ENCODE results near the gene MAPKBP1. TPM values are rescaled to one million over a fixed set of nuclear protein-coding genes. Genes with fewer than 3 reads are reported as not detected.

MAPKBP1 gene
- total and polyA plus RNA-seq, 8 donors = 8.8 to 41.5 (median 16.8) TPM

- no peak overlapping the region for H3K27ac ChIP-seq
- H3K4me3 ChIP-seq = no peak overlapping the region
- peaks cover 43 to 57% (median 56%) of the 10 kb centered on the region in 4 donors for H3K36me3 ChIP-seq
- H3K4me1 ChIP-seq = peaks cover 0 to 9% (median 5%) of the 10 kb centered on the region in 4 donors
- WGBS, 5 donors = 83 to 88% (median 84%) methylated on average over 8 to 10 of the region's 10 CpGs
- TF ChIP-seq CTCF (IDR thresholded peaks at IDR 0.05) = no peak
- TF ChIP-seq POLR2AphosphoS5 (IDR thresholded peaks at IDR 0.05) = no peak
- no peak for TF ChIP-seq EP300 (IDR thresholded peaks at IDR 0.05)
- no peak for TF ChIP-seq POLR2A (IDR thresholded peaks at IDR 0.05)
- intact Hi-C loops (cut with DNase I; ENCODE audit: low total_unique reads) = no loop called here
- DNase-seq = no peak
- no peaks in the 10 kb centered on the region for H3K9me3 ChIP-seq
- peaks cover 0 to 21% (median 6%) of the 10 kb centered on the region in 3 donors for H3K27me3 ChIP-seq
These were observed 74.3 kb downstream of the MAPKBP1 start for GRCh38 chr15:41848631-41849030.

- Histone ChIP-seq H3K4me3 (no peak overlapping the region), H3K27me3 (peaks cover 0 to 27% (median 6%) of the 10 kb centered on the region in 3 donors), H3K36me3 (peaks cover 43 to 52% (median 50%) of the 10 kb centered on the region in 4 donors), H3K9me3 (no peaks in the 10 kb centered on the region), H3K4me1 (peaks cover 0 to 9% (median 5%) of the 10 kb centered on the region in 4 donors), H3K27ac (no peak overlapping the region)
- 60 to 82% (median 73%) methylated on average over 6 of the region's 6 CpGs for WGBS, 5 donors
- DNase-seq = no peak
- TF ChIP-seq POLR2A (IDR thresholded peaks at IDR 0.05) = no peak
- no peak for TF ChIP-seq EP300 (IDR thresholded peaks at IDR 0.05)
- no peak for TF ChIP-seq POLR2AphosphoS5 (IDR thresholded peaks at IDR 0.05)
- no peak for TF ChIP-seq CTCF (IDR thresholded peaks at IDR 0.05)
- intact Hi-C loops (cut with DNase I; ENCODE audit: low total_unique reads) = no loop called here
These were observed 74.9 kb downstream of the MAPKBP1 start for GRCh38 chr15:41849204-41849603.

- peak in 1 of 2 donors; percentile 63 for DNase-seq
- Histone ChIP-seq H3K27ac (no peak overlapping the region), H3K36me3 (peaks cover 36 to 45% (median 43%) of the 10 kb centered on the region in 4 donors), H3K4me3 (no peak overlapping the region), H3K4me1 (peaks cover 0 to 9% (median 6%) of the 10 kb centered on the region in 4 donors), H3K27me3 (peaks cover 0 to 34% (median 6%) of the 10 kb centered on the region in 3 donors), H3K9me3 (no peaks in the 10 kb centered on the region)
- TF ChIP-seq EP300 (IDR thresholded peaks at IDR 0.05) (no peak), CTCF (IDR thresholded peaks at IDR 0.05) (no peak), POLR2A (IDR thresholded peaks at IDR 0.05) (no peak), POLR2AphosphoS5 (IDR thresholded peaks at IDR 0.05) (no peak)
- 32 to 51% (median 38%) methylated on average over 6 to 8 of the region's 8 CpGs for WGBS, 5 donors
- intact Hi-C loops (cut with DNase I; ENCODE audit: low total_unique reads) = no loop called here
These were observed 75.6 kb downstream of the MAPKBP1 start for GRCh38 chr15:41849861-41850260.

GRCh38 chr15:41850482-41851166 lies 76.3 kb downstream of the MAPKBP1 start:
- Histone ChIP-seq H3K4me1 (peaks cover 0 to 16% (median 10%) of the 10 kb centered on the region in 4 donors), H3K27me3 (peaks cover 0 to 41% (median 6%) of the 10 kb centered on the region in 3 donors), H3K4me3 (no peak overlapping the region), H3K27ac (no peak overlapping the region), H3K36me3 (peaks cover 30 to 37% (median 36%) of the 10 kb centered on the region in 4 donors), H3K9me3 (no peaks in the 10 kb centered on the region)
- intact Hi-C loops (cut with DNase I; ENCODE audit: low total_unique reads) = no loop called here
- WGBS, 5 donors = 74 to 85% (median 83%) methylated on average over 12 to 16 of the region's 16 CpGs
- TF ChIP-seq EP300 (IDR thresholded peaks at IDR 0.05) (no peak), POLR2AphosphoS5 (IDR thresholded peaks at IDR 0.05) (no peak), CTCF (IDR thresholded peaks at IDR 0.05) (no peak), POLR2A (IDR thresholded peaks at IDR 0.05) (no peak)
- no peak for DNase-seq
